ENCODE measurements around the gene RHOB. TPM values are rescaled to one million over a fixed set of nuclear protein-coding genes. Genes with fewer than 3 reads are reported as not detected.
A peak's percentile ranks its signal among the peaks of the same experiment; 100 is the strongest.

The RHOB gene
- total and polyA plus RNA-seq, 2 of the 13 experiments (the other 11 are each of a cell fraction or from before 2014, with no cell fraction given): 192 to 268 TPM

DNA sequence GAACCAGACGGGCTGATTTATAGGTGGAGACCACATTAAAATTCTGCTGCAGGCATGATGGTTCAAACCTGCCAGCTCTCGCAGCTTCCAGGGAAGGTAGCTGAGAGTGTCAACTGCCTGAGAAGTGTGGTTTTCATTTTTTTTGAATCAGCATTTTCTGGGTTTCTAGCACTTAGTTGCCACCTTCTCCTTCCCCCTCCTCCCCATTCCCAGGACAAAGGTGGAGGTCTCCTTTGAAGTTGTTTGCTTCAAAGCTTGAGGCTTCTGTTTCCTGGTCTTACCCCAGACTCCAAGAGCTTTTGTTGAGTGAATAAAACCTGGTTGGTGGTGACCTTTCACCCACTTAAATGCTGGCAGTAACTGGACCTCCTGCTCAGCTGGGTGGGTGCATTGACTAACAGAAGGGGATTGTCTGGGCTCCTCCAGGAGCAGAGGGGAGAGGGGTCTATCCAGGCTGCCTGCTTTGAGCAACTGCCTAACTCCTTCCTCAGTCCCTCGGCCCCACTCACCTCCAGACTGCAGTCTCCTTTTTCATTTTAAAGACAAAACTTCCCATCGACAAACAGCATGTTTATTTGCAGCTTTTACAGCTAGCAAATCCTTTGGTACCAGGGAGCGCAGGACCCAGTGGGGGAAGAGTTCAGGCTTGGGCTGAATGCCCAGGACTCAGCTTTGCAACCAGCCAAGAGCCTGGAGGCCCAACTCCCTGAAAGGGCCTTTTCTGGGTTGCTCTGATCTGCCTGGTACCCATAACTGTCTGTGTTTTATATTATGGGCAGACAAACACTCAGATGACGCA lies 3.5 kb downstream of the RHOB start (continued):
- TF ChIP-seq ZBTB49 (CRISPR knock-in tag; IDR thresholded peaks at IDR 0.05; ENCODE audit: borderline replicate concordance) (no peak), KDM6A (CRISPR knock-in tag; IDR thresholded peaks at IDR 0.05; ENCODE audit: low read depth) (no peak), THRA (CRISPR knock-in tag; IDR thresholded peaks at IDR 0.05; ENCODE audit: borderline replicate concordance) (peak; percentile 50; the same call in 1 of the 2 replicates), NFYC (CRISPR knock-in tag; IDR thresholded peaks at IDR 0.05) (0 out of 2 replicates have a peak, but pooled peaks have one; percentile 11), ZNF780A (CRISPR knock-in tag; IDR thresholded peaks at IDR 0.05) (no peak), YEATS2 (CRISPR knock-in tag; IDR thresholded peaks at IDR 0.05; ENCODE audit: borderline replicate concordance) (peak; percentile 52), ZMAT3 (CRISPR knock-in tag; conservative IDR thresholded peaks at IDR 0.05) (no peak), BCL6 (CRISPR knock-in tag; IDR thresholded peaks at IDR 0.05) (peak; percentile 75), KDM1A (CRISPR knock-in tag; IDR thresholded peaks at IDR 0.05) (no peak), ZBTB38 (CRISPR knock-in tag; IDR thresholded peaks at IDR 0.05) (0 out of 2 replicates have a peak, but pooled peaks have one; percentile 14), MYNN (CRISPR knock-in tag; IDR thresholded peaks at IDR 0.05; ENCODE audit: low read depth) (no peak), GABPA (IDR thresholded peaks at IDR 0.05; ENCODE audit: low read depth, low read length) (no peak), GABPA (CRISPR knock-in tag; IDR thresholded peaks at IDR 0.05; ENCODE audit: low read depth) (no peak), SKI (IDR thresholded peaks at IDR 0.05; ENCODE audit: partially characterized antibody) (peak; percentile 72), ZNF749 (CRISPR knock-in tag; IDR thresholded peaks at IDR 0.05; ENCODE audit: borderline replicate concordance) (peak; percentile 25; the same call in 1 of the 2 replicates), ZNF747 (CRISPR knock-in tag; IDR thresholded peaks at IDR 0.05; ENCODE audit: borderline replicate concordance) (0 out of 2 replicates have a peak, but pooled peaks have one; percentile 44)
- TF ChIP-seq, protein P1, sequence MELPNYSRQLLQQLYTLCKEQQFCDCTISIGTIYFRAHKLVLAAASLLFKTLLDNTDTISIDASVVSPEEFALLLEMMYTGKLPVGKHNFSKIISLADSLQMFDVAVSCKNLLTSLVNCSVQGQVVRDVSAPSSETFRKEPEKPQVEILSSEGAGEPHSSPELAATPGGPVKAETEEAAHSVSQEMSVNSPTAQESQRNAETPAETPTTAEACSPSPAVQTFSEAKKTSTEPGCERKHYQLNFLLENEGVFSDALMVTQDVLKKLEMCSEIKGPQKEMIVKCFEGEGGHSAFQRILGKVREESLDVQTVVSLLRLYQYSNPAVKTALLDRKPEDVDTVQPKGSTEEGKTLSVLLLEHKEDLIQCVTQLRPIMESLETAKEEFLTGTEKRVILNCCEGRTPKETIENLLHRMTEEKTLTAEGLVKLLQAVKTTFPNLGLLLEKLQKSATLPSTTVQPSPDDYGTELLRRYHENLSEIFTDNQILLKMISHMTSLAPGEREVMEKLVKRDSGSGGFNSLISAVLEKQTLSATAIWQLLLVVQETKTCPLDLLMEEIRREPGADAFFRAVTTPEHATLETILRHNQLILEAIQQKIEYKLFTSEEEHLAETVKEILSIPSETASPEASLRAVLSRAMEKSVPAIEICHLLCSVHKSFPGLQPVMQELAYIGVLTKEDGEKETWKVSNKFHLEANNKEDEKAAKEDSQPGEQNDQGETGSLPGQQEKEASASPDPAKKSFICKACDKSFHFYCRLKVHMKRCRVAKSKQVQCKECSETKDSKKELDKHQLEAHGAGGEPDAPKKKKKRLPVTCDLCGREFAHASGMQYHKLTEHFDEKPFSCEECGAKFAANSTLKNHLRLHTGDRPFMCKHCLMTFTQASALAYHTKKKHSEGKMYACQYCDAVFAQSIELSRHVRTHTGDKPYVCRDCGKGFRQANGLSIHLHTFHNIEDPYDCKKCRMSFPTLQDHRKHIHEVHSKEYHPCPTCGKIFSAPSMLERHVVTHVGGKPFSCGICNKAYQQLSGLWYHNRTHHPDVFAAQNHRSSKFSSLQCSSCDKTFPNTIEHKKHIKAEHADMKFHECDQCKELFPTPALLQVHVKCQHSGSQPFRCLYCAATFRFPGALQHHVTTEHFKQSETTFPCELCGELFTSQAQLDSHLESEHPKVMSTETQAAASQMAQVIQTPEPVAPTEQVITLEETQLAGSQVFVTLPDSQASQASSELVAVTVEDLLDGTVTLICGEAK (IDR thresholded peaks at IDR 0.05): no peak
- TF ChIP-seq, protein P1 (CRISPR knock-in tag; IDR thresholded peaks at IDR 0.05): no peak
